B cell (primary cell): ENCODE results near the gene GRID1. TPM values are rescaled to one million over a fixed set of nuclear protein-coding genes. Genes with fewer than 3 reads are reported as not detected.

ENCODE experiments used
- ATAC-seq: fragments of 200-7000 bp; cut with Tn5 transposase; one replicate; pipeline ENCODE4 v1.10.0; 2021; ENCODE audit warnings: low read depth, mild to moderate bottlenecking, moderate number of reproducible peaks, moderate library complexity
- CTCF ChIA-PET: fragments of 350-600 bp; sonication (Branson Sonifier 250); formaldehyde crosslinking; loops from one replicate; lab custom pipeline; 2021; ENCODE audit warnings: antibody characterized with exemption, inconsistent platforms; lab: Charles Lee
- POLR2A ChIA-PET: fragments of 350-600 bp; sonication (Branson Sonifier 250); formaldehyde crosslinking; loops from one replicate; lab custom pipeline; 2021; ENCODE audit warnings: antibody characterized with exemption; lab: Charles Lee
- DNase-seq: peaks from one replicate; pipeline ENCODE4 v3.0.0; 2013
- H2AFZ ChIP-seq: 2 replicates; pipeline ENCODE4 v1.6.1; 2012; ENCODE audit warnings: mild to moderate bottlenecking, low read depth, low read length; ENCODE audit not compliant: insufficient read depth, poor library complexity, severe bottlenecking
- H3K27ac ChIP-seq, 2 donors: 1 replicate in 1 of 2; 2 replicates in 1 of 2; pipeline ENCODE4 v1.5.1; 2012 to 2013; ENCODE audit warnings: low read length in 2 of 2, mild to moderate bottlenecking in 2 of 2, moderate library complexity in 1 of 2
- H3K27me3 ChIP-seq, 4 experiments: fragments of 200-600 bp in 1 of 4; sonication (generic) in 1 of 4; replicated peaks in 1 of 4; 1 replicate in 2 of 4; 2 replicates in 2 of 4; pipeline versions ENCODE4 v1.6.1 to v1.7.0; 2013 to 2016; ENCODE audit warnings: low read length in 3 of 4, mild to moderate bottlenecking in 2 of 4, mixed read lengths in 1 of 4, moderate library complexity in 1 of 4; ENCODE audit not compliant: insufficient read depth in 4 of 4, control insufficient read depth in 3 of 4; ENCODE audit errors: control extremely low read depth in 1 of 4
- H3K36me3 ChIP-seq, 2 experiments: replicated peaks in 1 of 2; 1 replicate in 1 of 2; 2 replicates in 1 of 2; pipeline versions ENCODE4 v1.6.1 to v1.7.1; 2013; ENCODE audit warnings: low read length in 1 of 2; ENCODE audit not compliant: insufficient read depth in 2 of 2, control insufficient read depth in 1 of 2; ENCODE audit errors: control extremely low read depth in 1 of 2, extremely low read depth in 1 of 2
- H3K4me1 ChIP-seq, 2 donors: fragments of 200-600 bp in 1 of 2; sonication (generic) in 1 of 2; 1 replicate in 1 of 2; 2 replicates in 1 of 2; pipeline versions ENCODE4 v1.5.1 to v1.6.1; 2013 to 2017; ENCODE audit warnings: low read length in 2 of 2; ENCODE audit not compliant: control insufficient read depth in 2 of 2, insufficient read depth in 2 of 2
- H3K4me2 ChIP-seq: replicated peaks from 2 replicates; pipeline ENCODE3; 2012; ENCODE audit warnings: mild to moderate bottlenecking, low read depth, low read length; ENCODE audit not compliant: poor library complexity, severe bottlenecking
- H3K4me3 ChIP-seq, 5 experiments: fragments of 200-600 bp in 1 of 5; sonication (generic) in 1 of 5; 1 replicate in 3 of 5; 2 replicates in 2 of 5; pipeline versions ENCODE4 v1.5.1 to v1.7.0; 2011 to 2016; ENCODE audit warnings: low read length in 4 of 5, mild to moderate bottlenecking in 4 of 5, low read depth in 2 of 5, control low read depth in 1 of 5, moderate library complexity in 1 of 5; ENCODE audit not compliant: insufficient read depth in 1 of 5; ENCODE audit errors: control extremely low read depth in 1 of 5, extremely low read depth in 1 of 5
- H3K79me2 ChIP-seq: fragments of 200-600 bp; sonication (generic); one replicate; pipeline ENCODE4 v1.6.0; 2016; ENCODE audit warnings: low read length; ENCODE audit not compliant: control insufficient read depth, insufficient read depth
- H3K9ac ChIP-seq: fragments of 200-600 bp; sonication (generic); 2 replicates; pipeline ENCODE4 v1.6.1; 2017; ENCODE audit warnings: mild to moderate bottlenecking, low read length, moderate library complexity
- H3K9me3 ChIP-seq, 3 donors: one replicate each; pipeline versions ENCODE4 v1.6.1 to v1.7.1; 2013; ENCODE audit warnings: low read length in 2 of 3; ENCODE audit not compliant: control insufficient read depth in 2 of 3, insufficient read depth in 1 of 3; ENCODE audit errors: control extremely low read depth in 1 of 3
- H4K20me1 ChIP-seq: 2 replicates; pipeline ENCODE4 v1.6.0; 2012; ENCODE audit warnings: mild to moderate bottlenecking, low read length; ENCODE audit not compliant: insufficient read depth, control insufficient read depth, poor library complexity, severe bottlenecking
- H3K27ac Mint-ChIP-seq: one replicate; pipeline ENCODE4 v1.8.0; 2021; ENCODE audit warnings: mixed read lengths
- H3K27me3 Mint-ChIP-seq: one replicate; pipeline ENCODE4 v1.8.0; 2021; ENCODE audit warnings: mixed read lengths
- H3K4me1 Mint-ChIP-seq: one replicate; pipeline ENCODE4 v1.8.0; 2021; ENCODE audit warnings: mixed read lengths
- H3K4me3 Mint-ChIP-seq: one replicate; pipeline ENCODE4 v1.8.0; 2021; ENCODE audit warnings: mixed read lengths
- H3K9me3 Mint-ChIP-seq: one replicate; pipeline ENCODE4 v1.8.0; 2022; ENCODE audit warnings: mixed read lengths; ENCODE audit not compliant: insufficient read depth
- EZH2 ChIP-seq: IDR thresholded peaks from 2 replicates; pipeline ENCODE4 v1.6.1; 2012; ENCODE audit warnings: borderline replicate concordance, low read depth, mild to moderate bottlenecking, moderate library complexity, low read length; ENCODE audit not compliant: insufficient read depth, poor library complexity, severe bottlenecking
- WGBS: methylation state at CpG from one replicate; pipeline ENCODE4 v1.1.5; 2013; ENCODE audit warnings: missing lambda C conversion rate; ENCODE audit not compliant: insufficient coverage; 5-methylcytosine and 5-hydroxymethylcytosine counted together
- intact Hi-C: fragments of 100-400 bp; cut with micrococcal nuclease; formaldehyde crosslinking; loops from one replicate; pipeline ENCODE4 v1.10.0; 2022
- polyA plus RNA-seq: library from polyadenylated mRNA; depleted of rRNA; stranded (reverse); fragments of >200 nt; gene quantifications from 2 replicates; pipeline ENCODE4 v1.2.3, GENCODE V29; 2012
- total RNA-seq, 2 donors: library from RNA; stranded (reverse); fragments of 120-200 nt in 1 of 2; gene quantifications; 1 replicate in 1 of 2; 2 replicates in 1 of 2; pipeline versions ENCODE4 v1.2.3 to v1.2.4, GENCODE V29; 2013 to 2022
- TF ChIP-seq, protein P1 (sequence below): fragments of 200-600 bp; IDR thresholded peaks from one replicate; pipeline ENCODE4 v1.8.0; 2022; ENCODE audit warnings: antibody characterized with exemption, mild to moderate bottlenecking

GRID1 gene
- total and polyA plus RNA-seq, 2 donors (not counting 1 experiment from before 2014, with no cell fraction given), result not detected

DNA sequence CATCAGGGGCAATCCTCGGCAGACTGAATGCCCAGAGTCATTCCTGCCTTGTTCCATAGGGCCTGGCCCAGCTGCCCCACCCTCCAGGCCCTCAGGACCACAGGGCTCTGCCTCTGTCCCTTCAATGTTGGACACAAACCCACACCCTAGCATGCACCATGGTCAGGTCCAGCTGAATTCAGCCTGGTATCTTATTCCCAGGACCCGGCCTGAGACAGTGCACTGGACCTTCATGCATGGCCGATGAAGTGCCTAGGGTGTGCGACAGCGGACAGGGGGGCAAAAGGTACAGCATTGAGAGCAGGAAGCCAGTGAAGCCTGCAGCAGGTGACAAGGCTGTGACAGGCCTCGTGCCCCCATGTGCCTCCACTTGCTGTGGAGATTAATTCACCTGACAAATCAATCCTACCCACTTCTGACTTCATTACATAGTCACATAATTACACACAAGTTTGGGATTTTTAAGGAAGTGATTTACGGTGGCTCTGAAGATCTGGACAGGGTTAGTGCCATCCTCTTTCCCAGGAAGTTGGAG, 261.9 kb downstream of the GRID1 start:
- Mint-ChIP-seq H3K27ac (no peak overlapping the region), H3K4me1 (no peaks in the 10 kb centered on the region), H3K9me3 (no peaks in the 10 kb centered on the region), H3K27me3 (peaks cover 5% of the 10 kb centered on the region), H3K4me3 (no peak overlapping the region)
- H3K9me3 ChIP-seq, result peaks cover 0 to 8% (median 0%) of the 10 kb centered on the region in 3 donors
- no peaks in the 10 kb centered on the region for H3K36me3 ChIP-seq
- ChIA-PET CTCF (no interaction called here), POLR2A (no interaction called here)
- no peak overlapping the region for H2AFZ ChIP-seq
- no peak for TF ChIP-seq EZH2
- TF ChIP-seq, protein P1, sequence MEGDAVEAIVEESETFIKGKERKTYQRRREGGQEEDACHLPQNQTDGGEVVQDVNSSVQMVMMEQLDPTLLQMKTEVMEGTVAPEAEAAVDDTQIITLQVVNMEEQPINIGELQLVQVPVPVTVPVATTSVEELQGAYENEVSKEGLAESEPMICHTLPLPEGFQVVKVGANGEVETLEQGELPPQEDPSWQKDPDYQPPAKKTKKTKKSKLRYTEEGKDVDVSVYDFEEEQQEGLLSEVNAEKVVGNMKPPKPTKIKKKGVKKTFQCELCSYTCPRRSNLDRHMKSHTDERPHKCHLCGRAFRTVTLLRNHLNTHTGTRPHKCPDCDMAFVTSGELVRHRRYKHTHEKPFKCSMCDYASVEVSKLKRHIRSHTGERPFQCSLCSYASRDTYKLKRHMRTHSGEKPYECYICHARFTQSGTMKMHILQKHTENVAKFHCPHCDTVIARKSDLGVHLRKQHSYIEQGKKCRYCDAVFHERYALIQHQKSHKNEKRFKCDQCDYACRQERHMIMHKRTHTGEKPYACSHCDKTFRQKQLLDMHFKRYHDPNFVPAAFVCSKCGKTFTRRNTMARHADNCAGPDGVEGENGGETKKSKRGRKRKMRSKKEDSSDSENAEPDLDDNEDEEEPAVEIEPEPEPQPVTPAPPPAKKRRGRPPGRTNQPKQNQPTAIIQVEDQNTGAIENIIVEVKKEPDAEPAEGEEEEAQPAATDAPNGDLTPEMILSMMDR, result no peak
- H3K4me2 ChIP-seq, result no peak overlapping the region
- H4K20me1 ChIP-seq, result no peaks in the 10 kb centered on the region
- no peak overlapping the region for H3K27ac ChIP-seq
- H3K4me1 ChIP-seq, result no peaks in the 10 kb centered on the region
- H3K27me3 ChIP-seq, result no peaks in the 10 kb centered on the region
- DNase-seq, result no peak
- intact Hi-C loops, result no loop called here
- H3K79me2 ChIP-seq, result no peaks in the 10 kb centered on the region
- H3K9ac ChIP-seq, result no peak overlapping the region
- ATAC-seq, result no peak
- H3K4me3 ChIP-seq, result no peak overlapping the region
- 85% methylated on average over 5 of the region's 7 CpGs for WGBS

DNA sequence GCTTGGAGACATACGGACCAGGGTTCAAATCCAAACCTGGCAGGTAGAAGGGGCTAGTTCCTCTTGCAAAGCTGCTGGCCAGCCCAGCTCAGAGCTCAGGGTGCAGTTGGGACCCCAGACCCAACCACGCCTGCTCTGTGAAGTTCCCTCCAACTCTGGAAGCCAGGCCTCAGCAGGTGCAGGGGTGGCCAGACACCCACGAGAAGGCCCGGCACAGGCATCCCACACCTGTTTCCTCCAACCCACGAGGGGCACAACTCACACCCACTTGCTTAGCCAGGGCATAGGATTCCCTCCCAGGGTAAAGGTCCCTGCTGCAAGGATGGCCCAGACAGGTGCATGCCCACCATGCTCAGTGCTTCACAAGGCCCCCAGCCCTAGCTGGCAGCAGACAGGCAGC, 262.4 kb downstream of the GRID1 start:
- H3K27ac Mint-ChIP-seq, result no peak overlapping the region
- no peaks in the 10 kb centered on the region for H3K36me3 ChIP-seq
- H3K27me3 Mint-ChIP-seq, result peaks cover 5% of the 10 kb centered on the region
- ChIA-PET CTCF (no interaction called here), POLR2A (no interaction called here)
- no peak overlapping the region for H3K4me3 Mint-ChIP-seq
- no peak for DNase-seq
- H4K20me1 ChIP-seq, result no peaks in the 10 kb centered on the region
- ATAC-seq, result no peak
- H3K9me3 ChIP-seq, result peaks cover 0 to 8% (median 0%) of the 10 kb centered on the region in 3 donors
- H3K4me1 ChIP-seq, result no peaks in the 10 kb centered on the region
- H3K27ac ChIP-seq, result no peak overlapping the region
- H2AFZ ChIP-seq, result no peak overlapping the region
- TF ChIP-seq EZH2, result no peak
- TF ChIP-seq, protein P1, result no peak
- H3K4me1 Mint-ChIP-seq, result no peaks in the 10 kb centered on the region
- H3K9ac ChIP-seq, result no peak overlapping the region
- no peak overlapping the region for H3K4me3 ChIP-seq
- H3K4me2 ChIP-seq, result no peak overlapping the region
- H3K27me3 ChIP-seq, result no peaks in the 10 kb centered on the region
- H3K79me2 ChIP-seq, result no peaks in the 10 kb centered on the region
- H3K9me3 Mint-ChIP-seq, result no peaks in the 10 kb centered on the region
- 47% methylated on average over 5 of the region's 5 CpGs for WGBS
- intact Hi-C loops, result no loop called here
